ENCODE results near the gene DUSP22. TPM values are rescaled to one million over a fixed set of nuclear protein-coding genes. Genes with fewer than 3 reads are reported as not detected.

Gene DUSP22
- total RNA-seq, 1 donor from 2014 or later, result 26.8 TPM

DNA sequence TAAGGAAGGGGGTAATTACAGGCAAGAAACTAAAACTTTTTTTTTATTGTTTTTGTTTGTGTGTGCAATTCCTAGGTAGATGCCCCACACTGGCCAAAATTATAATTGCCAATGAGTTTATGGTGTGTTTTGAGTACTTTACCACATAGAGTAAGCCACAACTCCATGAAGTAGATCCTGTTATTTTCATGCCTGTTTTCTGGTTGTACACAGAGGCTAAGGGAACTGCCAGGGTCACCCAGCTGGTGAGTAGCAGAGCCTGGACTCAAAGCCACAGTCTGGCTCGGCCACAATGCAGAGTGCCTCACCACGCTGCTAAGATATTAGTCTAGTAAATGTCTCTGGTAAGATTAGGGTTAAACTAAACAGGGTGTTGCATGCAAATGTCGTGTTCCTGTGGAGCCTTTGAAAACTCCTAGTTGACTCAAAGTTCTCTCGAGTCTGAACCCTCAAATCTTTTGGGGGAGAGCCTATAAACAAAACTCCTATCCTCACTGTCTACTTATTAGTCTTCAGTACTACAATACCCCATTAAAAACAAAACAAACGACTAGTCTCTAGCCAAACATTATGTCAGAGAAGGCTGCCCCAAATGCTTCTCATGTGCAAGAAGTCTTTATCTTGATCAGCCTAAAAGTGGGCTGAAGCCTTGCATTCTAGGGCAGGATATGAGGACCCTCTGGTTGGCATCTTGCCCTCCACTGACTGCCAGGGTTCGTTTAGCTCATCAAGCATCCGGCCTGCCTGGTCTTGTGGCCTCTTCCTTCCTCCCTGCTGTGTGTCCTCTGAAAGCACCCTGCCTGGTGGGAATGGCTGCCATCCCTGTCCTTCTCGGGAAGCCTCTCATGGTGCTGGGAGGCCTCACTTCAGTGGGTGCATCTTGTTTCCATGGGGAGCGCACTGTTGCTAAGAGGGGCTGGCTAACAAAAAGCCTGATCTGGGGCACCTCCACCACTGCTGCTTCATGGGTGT is 4.2 kb downstream of the DUSP22 start:
- intact Hi-C loops (cut with micrococcal nuclease), result no loop called here

DNA sequence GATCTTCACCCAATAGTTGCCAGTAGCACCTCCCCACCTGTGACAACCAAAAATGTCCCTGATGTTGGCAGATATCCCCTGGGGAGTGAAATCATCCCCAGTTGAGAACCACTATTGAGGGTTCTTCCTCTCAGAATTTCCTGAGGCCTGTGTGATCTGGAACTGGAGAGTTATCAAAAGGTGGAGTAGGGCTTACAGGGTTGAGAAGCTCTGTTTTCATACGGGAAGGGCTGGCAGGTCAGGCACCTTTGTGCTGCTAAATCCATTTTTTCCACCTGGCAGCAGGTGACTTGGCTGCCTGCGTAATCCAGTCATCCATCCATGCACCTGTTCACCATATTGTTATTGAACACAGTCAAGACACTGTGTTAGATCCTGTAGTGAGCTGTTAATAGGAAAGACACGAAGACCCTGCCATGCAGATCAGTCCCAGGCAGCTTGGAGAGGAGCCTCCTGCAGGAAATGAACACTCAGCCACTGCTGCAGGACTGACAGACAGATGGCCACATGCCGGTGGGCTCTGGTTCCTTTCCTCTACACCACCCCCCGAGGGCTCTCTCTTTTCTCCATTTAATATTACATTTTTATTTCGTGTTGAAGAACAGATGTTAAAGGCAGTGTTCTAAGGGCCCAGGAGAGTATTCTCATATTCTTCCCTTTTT is 5.4 kb downstream of the DUSP22 start:
- intact Hi-C loops (cut with micrococcal nuclease), result no loop called here

DNA sequence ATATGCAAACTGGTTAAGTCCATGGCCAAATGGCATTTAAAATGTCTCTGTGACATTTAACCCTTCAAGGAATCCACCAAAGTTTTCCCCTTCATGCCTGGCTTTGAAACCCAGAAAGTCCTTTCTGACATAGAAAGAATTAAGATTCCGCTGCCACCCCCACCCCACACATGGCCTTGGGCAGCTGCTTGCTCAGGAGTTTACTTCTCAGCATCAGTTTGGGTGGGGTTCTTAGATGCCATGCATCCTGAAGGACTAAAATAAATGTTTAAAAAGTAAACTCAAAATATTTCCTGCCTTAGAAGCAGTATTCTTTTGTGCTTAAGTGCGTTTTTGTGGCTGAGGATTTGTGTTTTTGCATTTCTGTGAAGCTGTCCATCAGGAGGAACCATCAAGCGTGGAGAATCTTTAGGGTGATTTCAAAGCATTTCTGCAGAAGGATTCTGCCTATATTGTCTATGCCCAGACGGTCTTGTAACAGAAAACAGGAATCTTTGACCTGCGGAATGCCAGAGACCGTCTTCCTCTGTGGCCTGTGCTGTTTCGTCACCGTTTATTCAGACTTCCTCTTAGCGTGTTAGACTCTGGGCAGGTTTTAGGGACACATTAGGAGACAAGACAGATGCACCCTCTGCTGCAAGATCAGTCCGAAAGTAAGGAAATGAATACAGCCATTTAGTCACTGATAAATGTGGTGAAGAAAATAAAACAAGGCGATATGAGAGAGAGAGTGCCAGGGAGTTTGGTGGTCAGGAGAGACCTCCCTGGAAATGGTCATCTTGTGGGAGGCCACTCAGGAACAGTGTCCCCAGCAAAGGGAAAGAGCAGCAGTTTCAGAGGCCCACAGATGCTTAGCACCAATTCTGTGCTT is 6.2 kb downstream of the DUSP22 start:
- intact Hi-C loops (cut with micrococcal nuclease), result no loop called here

DNA sequence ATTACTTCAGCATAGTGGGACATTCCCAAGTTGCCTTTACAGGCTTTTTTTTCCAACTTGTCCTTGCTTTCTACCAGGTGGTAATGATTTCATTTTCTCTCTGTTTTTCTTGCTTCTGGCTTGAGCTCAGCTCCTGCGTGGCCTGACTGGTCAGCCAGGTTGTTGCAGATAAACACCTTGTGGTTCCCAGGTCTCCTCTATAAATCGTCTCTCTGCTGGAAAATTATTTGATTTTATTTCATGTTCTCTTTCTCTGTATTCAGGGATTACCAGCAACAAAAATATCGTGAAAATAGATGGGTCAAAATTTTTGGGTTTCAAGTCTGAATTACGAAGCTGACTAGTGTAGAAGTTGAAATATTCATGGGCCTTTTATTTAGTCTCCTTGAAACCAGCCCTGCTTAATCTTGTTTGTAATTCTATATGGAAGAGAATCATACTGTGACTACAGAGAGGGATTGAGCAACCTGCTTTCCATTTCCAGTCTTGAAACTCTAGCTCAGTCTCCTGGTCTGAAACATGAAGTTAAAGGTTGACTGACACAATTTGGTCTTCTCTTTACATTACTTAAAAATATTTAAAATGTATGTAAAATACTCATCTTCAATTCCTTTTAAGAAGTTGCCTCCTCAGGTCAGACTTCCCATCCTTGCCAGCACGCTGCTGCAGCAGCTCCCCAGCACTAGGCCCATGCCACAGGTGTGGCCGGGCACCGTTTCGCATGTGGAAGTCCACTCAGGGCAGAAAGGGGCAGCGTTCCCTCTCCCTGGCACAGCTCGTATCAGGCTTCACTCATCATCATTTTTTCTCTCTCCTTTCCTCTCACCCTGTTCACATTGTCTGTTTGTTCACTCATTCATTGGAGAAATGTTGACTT is 7.1 kb downstream of the DUSP22 start:
- intact Hi-C loops (cut with micrococcal nuclease), result no loop called here

GRCh38 chr6:300026-300425 is 7.7 kb downstream of the DUSP22 start:
- intact Hi-C loops (cut with micrococcal nuclease), result no loop called here

DNA sequence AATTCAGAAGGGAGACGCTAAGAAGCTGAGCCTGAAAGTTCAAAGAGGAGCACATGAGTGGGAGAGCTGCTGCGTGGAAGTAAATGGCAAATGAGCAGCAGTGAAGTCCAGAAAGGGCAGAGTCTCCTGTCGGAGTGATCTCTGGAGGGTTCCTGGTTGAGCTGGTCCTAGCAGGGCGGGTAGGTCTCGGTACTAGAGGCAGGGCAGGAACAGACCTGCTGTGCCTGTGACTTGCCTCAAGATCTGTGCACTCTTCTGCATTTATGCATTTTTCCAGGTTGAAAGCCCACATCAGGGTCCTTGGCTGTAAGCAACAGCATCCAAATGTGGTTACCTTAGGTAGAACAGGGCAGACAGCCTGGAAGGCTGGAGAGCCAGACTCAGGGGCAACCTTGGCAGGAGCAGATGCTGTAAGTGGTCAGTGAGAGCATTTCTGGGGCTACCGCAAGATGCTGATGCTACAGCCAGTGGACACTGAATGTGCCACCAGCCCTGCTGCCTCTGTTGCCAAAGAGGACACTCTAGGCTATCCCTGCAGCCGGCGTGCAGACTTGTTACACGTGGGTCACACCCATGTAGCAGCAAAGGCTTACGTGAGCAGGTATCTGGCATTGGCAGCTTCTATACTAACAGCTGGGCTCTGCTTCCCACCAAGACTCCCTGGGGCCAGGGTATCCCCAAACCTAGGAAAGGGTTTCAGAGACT is 8.4 kb downstream of the DUSP22 start:
- intact Hi-C loops (cut with micrococcal nuclease), result no loop called here

DNA sequence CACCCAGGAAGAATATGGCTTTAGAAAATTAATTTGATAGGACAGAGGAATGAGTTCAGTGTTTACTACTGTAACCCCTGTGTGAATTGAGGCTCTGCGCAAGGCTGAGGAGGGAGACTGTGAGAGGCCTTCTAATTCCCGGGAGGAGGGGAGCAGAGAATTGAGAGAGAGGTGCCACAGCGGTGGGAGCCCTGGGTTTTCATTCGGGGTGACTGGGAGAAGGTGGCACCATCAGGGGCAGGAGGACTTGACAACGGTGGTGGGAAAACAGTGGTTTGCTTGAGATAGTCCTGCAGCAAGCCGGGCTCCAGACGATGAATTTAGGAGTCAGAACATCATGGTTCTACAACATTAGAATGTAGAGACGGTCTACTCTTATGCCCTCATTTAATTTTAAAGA is 9.2 kb downstream of the DUSP22 start:
- intact Hi-C loops (cut with micrococcal nuclease), result no loop called here

- intact Hi-C loops (cut with micrococcal nuclease), result no loop called here
Observed at GRCh38 chr6:301929-302705, 9.8 kb downstream of the DUSP22 start.

DNA sequence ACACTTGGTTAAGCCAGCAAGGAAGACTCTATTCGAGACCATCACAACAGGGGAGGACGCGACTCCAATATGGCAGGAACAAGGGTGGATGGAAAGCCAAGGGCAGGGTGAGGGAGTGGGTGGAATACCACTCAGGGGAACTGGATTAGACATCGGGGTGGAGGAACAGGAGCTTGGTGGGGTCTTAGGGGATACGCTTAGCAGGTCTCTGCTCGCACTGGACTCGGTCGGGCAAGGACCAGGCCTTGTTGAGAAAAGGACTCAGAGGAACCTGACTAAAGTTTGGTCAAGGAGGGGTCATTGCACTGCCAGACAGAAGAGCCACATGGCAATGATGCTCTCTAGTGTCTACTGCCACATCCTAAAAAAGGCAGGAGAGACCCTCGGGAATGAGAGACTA is 10.5 kb downstream of the DUSP22 start:
- intact Hi-C loops (cut with micrococcal nuclease), result no loop called here

GRCh38 chr6:303263-303662 is 11.0 kb downstream of the DUSP22 start:
- intact Hi-C loops (cut with micrococcal nuclease), result no loop called here

DNA sequence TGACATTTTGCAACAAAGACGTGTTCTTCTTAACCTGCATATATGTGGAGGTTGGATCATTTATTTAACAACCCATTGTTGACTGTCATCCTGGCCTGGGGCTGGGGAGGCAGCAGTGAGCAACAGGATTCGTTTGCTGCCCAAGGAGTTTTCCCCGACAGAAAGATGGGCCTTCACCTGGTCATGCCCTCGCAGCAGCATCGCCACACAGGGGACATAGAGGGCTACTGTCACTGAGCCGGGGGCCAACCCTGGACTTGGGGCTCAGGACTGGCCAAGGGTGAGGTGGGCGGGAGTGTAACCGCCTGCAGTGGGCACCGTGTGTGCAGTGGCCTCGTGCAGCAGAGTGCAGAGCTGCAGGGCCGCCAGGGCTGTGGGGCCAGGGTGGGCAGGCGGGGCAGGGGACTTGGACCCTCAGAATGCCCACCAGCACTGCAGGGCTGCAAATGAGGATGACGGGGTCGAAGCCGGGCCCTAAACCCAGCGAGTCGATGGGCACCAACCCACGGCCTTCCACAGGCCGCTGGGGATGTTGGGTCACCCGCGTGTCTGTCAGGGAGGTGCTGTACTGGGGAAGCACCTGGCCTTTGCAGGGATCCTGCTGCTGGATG is 11.8 kb downstream of the DUSP22 start:
- intact Hi-C loops (cut with micrococcal nuclease), result no loop called here

GRCh38 chr6:304833-305370 is 12.6 kb downstream of the DUSP22 start:
- intact Hi-C loops (cut with micrococcal nuclease), result no loop called here

DNA sequence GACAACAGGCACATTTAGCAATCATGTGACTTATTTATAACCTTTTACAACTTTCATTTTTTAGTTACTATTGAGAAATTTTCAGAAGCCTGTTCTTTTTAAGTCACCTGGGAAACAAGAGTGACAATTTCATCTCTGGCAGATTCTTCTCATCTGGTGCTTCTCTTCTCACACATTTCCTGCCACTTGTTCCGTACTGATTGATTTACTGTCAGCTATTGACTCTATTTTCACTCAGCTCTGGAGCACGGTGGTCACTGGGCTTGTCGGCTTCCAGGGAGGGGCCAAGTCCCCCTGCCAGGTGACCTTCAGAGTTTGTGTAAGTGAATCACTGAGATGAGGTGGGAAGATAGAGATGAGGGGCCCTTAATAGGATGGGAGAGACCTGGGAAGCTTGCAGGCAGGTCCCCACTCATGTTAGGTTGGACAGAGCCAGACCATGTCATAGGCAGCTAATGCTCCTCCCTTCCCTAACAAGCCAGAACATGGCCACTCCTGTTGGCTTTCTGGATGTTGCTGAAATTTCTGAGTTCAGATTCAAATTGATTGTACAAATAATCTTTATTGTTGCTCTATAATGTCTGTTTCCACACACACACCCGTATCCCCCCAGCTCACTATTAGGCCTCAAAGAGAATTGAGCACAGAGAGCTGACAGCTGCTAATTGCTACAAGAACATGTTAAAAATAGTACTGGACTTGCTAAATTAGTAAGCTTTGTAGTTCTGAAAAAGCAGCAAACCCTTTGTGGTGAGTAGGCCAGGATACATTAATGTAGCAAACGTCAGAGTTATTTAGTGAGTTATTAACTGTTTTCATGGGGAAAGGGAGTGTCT is 13.3 kb downstream of the DUSP22 start:
- intact Hi-C loops (cut with micrococcal nuclease), result no loop called here

GRCh38 chr6:306641-307061 is 14.4 kb downstream of the DUSP22 start:
- intact Hi-C loops (cut with micrococcal nuclease), result no loop called here

GRCh38 chr6:307065-307814 is 15.0 kb downstream of the DUSP22 start:
- intact Hi-C loops (cut with micrococcal nuclease), result no loop called here

GRCh38 chr6:307874-308273 is 15.6 kb downstream of the DUSP22 start:
- intact Hi-C loops (cut with micrococcal nuclease), result no loop called here

DNA sequence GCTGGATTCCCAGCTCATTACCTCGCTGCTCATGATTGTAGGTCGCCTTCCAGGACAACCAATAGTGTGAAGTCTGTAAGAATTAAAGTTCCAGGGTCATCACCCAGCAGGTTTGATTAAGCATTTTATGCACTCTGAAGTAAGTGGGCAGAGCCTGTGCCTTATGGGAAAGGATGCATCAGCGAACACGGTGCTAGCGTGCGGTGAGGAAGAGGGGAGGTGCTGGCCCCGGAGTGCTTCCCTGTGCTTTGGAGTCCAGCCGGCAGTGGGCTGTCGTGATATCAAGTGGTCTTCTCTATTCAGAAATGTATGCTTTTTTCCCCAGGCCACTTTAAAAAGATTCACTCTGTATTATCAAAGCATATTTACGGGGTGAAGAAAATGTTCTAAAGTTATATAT is 16.0 kb downstream of the DUSP22 start:
- intact Hi-C loops (cut with micrococcal nuclease), result no loop called here

Measured in T-helper 2 cell treated with Interferon-gamma antibody and Interleukin-4, amounts not matched to agents 100 ng/mL and 5 ng/mL, for 36 hours (primary cell).